IPS-20b (cell line): Measurements from ENCODE around the gene UBE2D1.

Experiments used
- H3K27ac ChIP-seq: one replicate; pipeline ENCODE4 v1.5.1; 2013; ENCODE audit warnings: low read length
- H3K27me3 ChIP-seq: 2 replicates; pipeline ENCODE4 v1.6.1; 2013; ENCODE audit warnings: mild to moderate bottlenecking, low read length, inconsistent platforms; ENCODE audit not compliant: insufficient read depth
- H3K36me3 ChIP-seq: 2 replicates; pipeline ENCODE4 v1.6.1; 2013; ENCODE audit warnings: low read depth, mild to moderate bottlenecking, inconsistent platforms, low read length, moderate library complexity; ENCODE audit not compliant: insufficient read depth
- H3K4me1 ChIP-seq: 2 replicates; pipeline ENCODE4 v1.6.1; 2013; ENCODE audit warnings: mild to moderate bottlenecking, control low read depth, inconsistent platforms, low read length, moderate library complexity; ENCODE audit not compliant: insufficient read depth
- H3K4me3 ChIP-seq: 2 replicates; pipeline ENCODE4 v1.5.1; 2013; ENCODE audit warnings: mild to moderate bottlenecking, low read length, inconsistent platforms
- H3K9ac ChIP-seq: 2 replicates; pipeline ENCODE4 v1.6.1; 2013; ENCODE audit warnings: low read depth, mild to moderate bottlenecking, inconsistent platforms, low read length, moderate library complexity
- H3K9me3 ChIP-seq: 2 replicates; pipeline ENCODE4 v1.6.1; 2013; ENCODE audit warnings: mild to moderate bottlenecking, low read depth, low read length, inconsistent platforms; ENCODE audit not compliant: insufficient read depth

The UBE2D1 gene

GRCh38 chr10:58361353-58361752 is 26.5 kb downstream of the UBE2D1 start:
- Histone ChIP-seq H3K9ac (no peak overlapping the region), H3K4me3 (no peak overlapping the region), H3K36me3 (peaks cover 28% of the 10 kb centered on the region), H3K27ac (no peak overlapping the region), H3K4me1 (no peaks in the 10 kb centered on the region), H3K9me3 (no peaks in the 10 kb centered on the region), H3K27me3 (no peaks in the 10 kb centered on the region)

- Histone ChIP-seq H3K27me3 (no peaks in the 10 kb centered on the region), H3K4me3 (no peak overlapping the region), H3K4me1 (no peaks in the 10 kb centered on the region), H3K27ac (no peak overlapping the region), H3K36me3 (peaks cover 28% of the 10 kb centered on the region), H3K9ac (no peak overlapping the region), H3K9me3 (no peaks in the 10 kb centered on the region)
Observed at GRCh38 chr10:58362027-58362789, 27.4 kb downstream of the UBE2D1 start.

- H3K36me3 ChIP-seq = peaks cover 26% of the 10 kb centered on the region; the same call in 1 of the 2 replicates
- H3K27me3 ChIP-seq = no peaks in the 10 kb centered on the region
- no peak overlapping the region for H3K4me3 ChIP-seq
- no peaks in the 10 kb centered on the region for H3K4me1 ChIP-seq
- no peak overlapping the region for H3K27ac ChIP-seq
- no peak overlapping the region for H3K9ac ChIP-seq
- H3K9me3 ChIP-seq = no peaks in the 10 kb centered on the region
Observed at GRCh38 chr10:58367069-58367468, 32.3 kb downstream of the UBE2D1 start.

GRCh38 chr10:58371473-58371872 is 36.7 kb downstream of the UBE2D1 start:
- H3K9ac ChIP-seq = no peak overlapping the region
- no peak overlapping the region for H3K4me3 ChIP-seq
- no peaks in the 10 kb centered on the region for H3K9me3 ChIP-seq
- no peak overlapping the region for H3K27ac ChIP-seq
- no peaks in the 10 kb centered on the region for H3K27me3 ChIP-seq
- peaks cover 5% of the 10 kb centered on the region; the same call in 1 of the 2 replicates for H3K36me3 ChIP-seq
- no peaks in the 10 kb centered on the region for H3K4me1 ChIP-seq

- no peak overlapping the region for H3K27ac ChIP-seq
- no peak overlapping the region for H3K4me3 ChIP-seq
- no peaks in the 10 kb centered on the region for H3K9me3 ChIP-seq
- H3K27me3 ChIP-seq = no peaks in the 10 kb centered on the region
- no peaks in the 10 kb centered on the region for H3K4me1 ChIP-seq
- peaks cover 5% of the 10 kb centered on the region; the same call in 1 of the 2 replicates for H3K36me3 ChIP-seq
- no peak overlapping the region for H3K9ac ChIP-seq
Observed at GRCh38 chr10:58372607-58373441, 38.0 kb downstream of the UBE2D1 start.

- Histone ChIP-seq H3K9ac (no peak overlapping the region), H3K36me3 (peaks cover 5% of the 10 kb centered on the region; the same call in 1 of the 2 replicates), H3K27me3 (no peaks in the 10 kb centered on the region), H3K4me1 (no peaks in the 10 kb centered on the region), H3K27ac (no peak overlapping the region), H3K4me3 (no peak overlapping the region), H3K9me3 (no peaks in the 10 kb centered on the region)
Observed at GRCh38 chr10:58373442-58373827, 38.6 kb downstream of the UBE2D1 start.

- H3K27me3 ChIP-seq = peaks cover 9% of the 10 kb centered on the region
- no peaks in the 10 kb centered on the region for H3K9me3 ChIP-seq
- no peak overlapping the region for H3K27ac ChIP-seq
- no peak overlapping the region for H3K4me3 ChIP-seq
- H3K9ac ChIP-seq = no peak overlapping the region
- H3K4me1 ChIP-seq = peaks cover 6% of the 10 kb centered on the region; the same call in 1 of the 2 replicates
- peaks cover 12% of the 10 kb centered on the region; the same call in 1 of the 2 replicates for H3K36me3 ChIP-seq
Observed at GRCh38 chr10:58382489-58382995, 47.7 kb downstream of the UBE2D1 start.

- Histone ChIP-seq H3K9me3 (no peaks in the 10 kb centered on the region), H3K27ac (no peak overlapping the region), H3K4me1 (peaks cover 6% of the 10 kb centered on the region; the same call in 1 of the 2 replicates), H3K9ac (peak overlapping the region; percentile 98; the same call in 1 of the 2 replicates), H3K27me3 (peaks cover 9% of the 10 kb centered on the region), H3K4me3 (peak overlapping the region; percentile 87), H3K36me3 (peaks cover 27% of the 10 kb centered on the region)
Observed at GRCh38 chr10:58384095-58384494, 49.3 kb downstream of the UBE2D1 start.

GRCh38 chr10:58384544-58384998 is 49.8 kb downstream of the UBE2D1 start:
- peak overlapping the region; percentile 98 for H3K9ac ChIP-seq
- peaks cover 32% of the 10 kb centered on the region for H3K36me3 ChIP-seq
- peak overlapping the region; percentile 87 for H3K4me3 ChIP-seq
- peaks cover 9% of the 10 kb centered on the region for H3K27me3 ChIP-seq
- H3K9me3 ChIP-seq = no peaks in the 10 kb centered on the region
- peaks cover 6% of the 10 kb centered on the region; the same call in 1 of the 2 replicates for H3K4me1 ChIP-seq
- H3K27ac ChIP-seq = peak overlapping the region; percentile 33

GRCh38 chr10:58384999-58385783 is 50.4 kb downstream of the UBE2D1 start, which contains the start of gene TFAM:
TFAM (plus strand) TSS chr10:58385410; CDS start chr10:58385548, 138 bp downstream.
- Histone ChIP-seq H3K9ac (peak within 1 kb of the TSS; percentile 98), H3K4me1 (peaks cover 6% of the 10 kb centered on the region; the same call in 1 of the 2 replicates), H3K27me3 (peaks cover 9% of the 10 kb centered on the region), H3K27ac (peak within 1 kb of the TSS; percentile 94), H3K36me3 (peaks cover 38% of the 10 kb centered on the region), H3K9me3 (no peaks in the 10 kb centered on the region), H3K4me3 (peak within 1 kb of the TSS; percentile 87)

- Histone ChIP-seq H3K27me3 (peaks cover 9% of the 10 kb centered on the region), H3K9ac (peak overlapping the region; percentile 98), H3K9me3 (no peaks in the 10 kb centered on the region), H3K4me1 (peaks cover 6% of the 10 kb centered on the region; the same call in 1 of the 2 replicates), H3K36me3 (peaks cover 44% of the 10 kb centered on the region), H3K4me3 (peak overlapping the region; percentile 87), H3K27ac (peak overlapping the region; percentile 94)
Observed at GRCh38 chr10:58385784-58386112, 50.9 kb downstream of the UBE2D1 start.
